Measurements from ENCODE around the gene GIT1.

- TF ChIP-seq CTCF (IDR thresholded peaks at IDR 0.05) (no peak), POLR2AphosphoS5 (IDR thresholded peaks at IDR 0.05) (no peak), POLR2A (IDR thresholded peaks at IDR 0.05) (no peak), EP300 (IDR thresholded peaks at IDR 0.05) (no peak)
These were observed 7.1 kb downstream of the GIT1 start for GRCh38 chr17:29582254-29582765.
